Measurements from ENCODE around the gene PLXDC2.

DNA sequence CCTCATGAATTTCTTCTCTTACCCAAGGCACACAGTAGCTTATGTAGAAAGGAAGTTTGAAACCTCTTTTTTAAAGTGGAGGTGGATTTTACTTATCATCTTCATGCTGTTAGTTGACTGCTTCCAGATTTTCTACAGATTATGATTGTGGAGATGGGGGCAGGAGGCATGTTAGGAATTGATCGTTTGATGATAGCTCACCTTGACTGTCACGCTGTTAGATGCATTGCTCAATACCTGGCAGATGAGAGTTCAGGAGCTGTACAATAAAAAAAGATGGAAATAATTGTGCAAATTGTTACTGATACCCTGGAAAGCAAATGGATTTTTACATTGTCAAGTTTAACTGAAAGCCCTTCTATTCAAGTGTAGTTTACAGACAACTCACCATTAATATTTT lies 340.3 kb downstream of the PLXDC2 start:
- TF ChIP-seq, protein P1, sequence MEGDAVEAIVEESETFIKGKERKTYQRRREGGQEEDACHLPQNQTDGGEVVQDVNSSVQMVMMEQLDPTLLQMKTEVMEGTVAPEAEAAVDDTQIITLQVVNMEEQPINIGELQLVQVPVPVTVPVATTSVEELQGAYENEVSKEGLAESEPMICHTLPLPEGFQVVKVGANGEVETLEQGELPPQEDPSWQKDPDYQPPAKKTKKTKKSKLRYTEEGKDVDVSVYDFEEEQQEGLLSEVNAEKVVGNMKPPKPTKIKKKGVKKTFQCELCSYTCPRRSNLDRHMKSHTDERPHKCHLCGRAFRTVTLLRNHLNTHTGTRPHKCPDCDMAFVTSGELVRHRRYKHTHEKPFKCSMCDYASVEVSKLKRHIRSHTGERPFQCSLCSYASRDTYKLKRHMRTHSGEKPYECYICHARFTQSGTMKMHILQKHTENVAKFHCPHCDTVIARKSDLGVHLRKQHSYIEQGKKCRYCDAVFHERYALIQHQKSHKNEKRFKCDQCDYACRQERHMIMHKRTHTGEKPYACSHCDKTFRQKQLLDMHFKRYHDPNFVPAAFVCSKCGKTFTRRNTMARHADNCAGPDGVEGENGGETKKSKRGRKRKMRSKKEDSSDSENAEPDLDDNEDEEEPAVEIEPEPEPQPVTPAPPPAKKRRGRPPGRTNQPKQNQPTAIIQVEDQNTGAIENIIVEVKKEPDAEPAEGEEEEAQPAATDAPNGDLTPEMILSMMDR (conservative IDR thresholded peaks at IDR 0.05; ENCODE audit: low read depth, low read length) = no peak
- TF ChIP-seq EZH2 (IDR thresholded peaks at IDR 0.05; ENCODE audit: low read length, unreplicated experiment) (no peak), EZH2phosphoT487 (IDR thresholded peaks at IDR 0.05; ENCODE audit: borderline replicate concordance, low read length) (no peak)
